ENCODE data around the gene BBS10.

Gene BBS10

GRCh38 chr12:76317976-76318375, 30.2 kb downstream of the BBS10 start:
- Histone ChIP-seq H3K9me3 (ENCODE audit: insufficient read depth, low read depth, low read length) (no peaks in the 10 kb centered on the region), H3K79me2 (ENCODE audit: insufficient read depth, low read length) (no peaks in the 10 kb centered on the region), H3K36me3 (ENCODE audit: insufficient read depth, low read length) (no peaks in the 10 kb centered on the region), H3K27me3 (ENCODE audit: insufficient read depth, low read length, poor library complexity, severe bottlenecking) (no peaks in the 10 kb centered on the region), H2AFZ (ENCODE audit: low read length) (no peak overlapping the region), H3F3A (ENCODE audit: low read depth) (no peaks in the 10 kb centered on the region), H3K4me2 (ENCODE audit: low read depth, low read length, poor library complexity, severe bottlenecking) (no peak overlapping the region), H3K9me2 (replicated peaks; ENCODE audit: low read depth, low read length) (no peaks in the 10 kb centered on the region), H3K4me3 (ENCODE audit: low read length, poor library complexity, severe bottlenecking) (no peak overlapping the region), H3K9ac (ENCODE audit: low read depth, low read length, poor library complexity, severe bottlenecking) (no peak overlapping the region), H4K20me1 (ENCODE audit: insufficient read depth, low read length, poor library complexity, severe bottlenecking) (no peaks in the 10 kb centered on the region), H3K4me1 (ENCODE audit: insufficient read depth, low read length, poor library complexity, severe bottlenecking) (no peaks in the 10 kb centered on the region)
- TF ChIP-seq EZH2phosphoT487 (IDR thresholded peaks at IDR 0.05; ENCODE audit: borderline replicate concordance): no peak
- no peak for TF ChIP-seq CTCF (conservative IDR thresholded peaks at IDR 0.05; ENCODE audit: low read length)

GRCh38 chr12:76316468-76316867, 31.7 kb downstream of the BBS10 start:
- no peaks in the 10 kb centered on the region for H3F3A ChIP-seq (ENCODE audit: low read depth)
- TF ChIP-seq CTCF (conservative IDR thresholded peaks at IDR 0.05; ENCODE audit: low read length): no peak
- TF ChIP-seq EZH2phosphoT487 (IDR thresholded peaks at IDR 0.05; ENCODE audit: borderline replicate concordance): no peak
- H2AFZ ChIP-seq (ENCODE audit: low read length): no peak overlapping the region
- H3K9me2 ChIP-seq (replicated peaks; ENCODE audit: low read depth, low read length): no peaks in the 10 kb centered on the region
- H3K9ac ChIP-seq (ENCODE audit: low read depth, low read length, poor library complexity, severe bottlenecking): no peak overlapping the region
- H3K36me3 ChIP-seq (ENCODE audit: insufficient read depth, low read length): no peaks in the 10 kb centered on the region
- no peaks in the 10 kb centered on the region for H3K4me1 ChIP-seq (ENCODE audit: insufficient read depth, low read length, poor library complexity, severe bottlenecking)
- no peak overlapping the region for H3K4me3 ChIP-seq (ENCODE audit: low read length, poor library complexity, severe bottlenecking)
- no peaks in the 10 kb centered on the region for H4K20me1 ChIP-seq (ENCODE audit: insufficient read depth, low read length, poor library complexity, severe bottlenecking)
- no peaks in the 10 kb centered on the region for H3K27me3 ChIP-seq (ENCODE audit: insufficient read depth, low read length, poor library complexity, severe bottlenecking)
- no peak overlapping the region for H3K4me2 ChIP-seq (ENCODE audit: low read depth, low read length, poor library complexity, severe bottlenecking)
- no peaks in the 10 kb centered on the region for H3K9me3 ChIP-seq (ENCODE audit: insufficient read depth, low read depth, low read length)
- H3K79me2 ChIP-seq (ENCODE audit: insufficient read depth, low read length): no peaks in the 10 kb centered on the region

GRCh38 chr12:76313299-76313698, 34.9 kb downstream of the BBS10 start:
- Histone ChIP-seq H3K9ac (ENCODE audit: low read depth, low read length, poor library complexity, severe bottlenecking) (no peak overlapping the region), H2AFZ (ENCODE audit: low read length) (no peak overlapping the region), H3F3A (ENCODE audit: low read depth) (no peaks in the 10 kb centered on the region), H4K20me1 (ENCODE audit: insufficient read depth, low read length, poor library complexity, severe bottlenecking) (no peaks in the 10 kb centered on the region), H3K36me3 (ENCODE audit: insufficient read depth, low read length) (no peaks in the 10 kb centered on the region), H3K9me3 (ENCODE audit: insufficient read depth, low read depth, low read length) (no peaks in the 10 kb centered on the region), H3K27me3 (ENCODE audit: insufficient read depth, low read length, poor library complexity, severe bottlenecking) (no peaks in the 10 kb centered on the region), H3K4me3 (ENCODE audit: low read length, poor library complexity, severe bottlenecking) (no peak overlapping the region), H3K4me2 (ENCODE audit: low read depth, low read length, poor library complexity, severe bottlenecking) (no peak overlapping the region), H3K9me2 (replicated peaks; ENCODE audit: low read depth, low read length) (no peaks in the 10 kb centered on the region), H3K4me1 (ENCODE audit: insufficient read depth, low read length, poor library complexity, severe bottlenecking) (no peaks in the 10 kb centered on the region), H3K79me2 (ENCODE audit: insufficient read depth, low read length) (no peaks in the 10 kb centered on the region)
- TF ChIP-seq CTCF (conservative IDR thresholded peaks at IDR 0.05; ENCODE audit: low read length) (no peak), EZH2phosphoT487 (IDR thresholded peaks at IDR 0.05; ENCODE audit: borderline replicate concordance) (no peak)

Data from Loucy (cell line).